GM18511 (cell line): ENCODE results near the gene FMC1.
"Not testable (repeated sequence)": the region's sequence is repeated elsewhere in the genome, so short reads cannot be mapped to it uniquely, and the experiment has no call there.

Source experiments
- ATAC-seq: cut with Tn5 transposase; IDR thresholded peaks from one replicate; pipeline ENCODE4 v1.9.1; 2021; ENCODE audit warnings: mild to moderate bottlenecking, moderate library complexity; ENCODE audit not compliant: unreplicated experiment

Gene FMC1, protein sequence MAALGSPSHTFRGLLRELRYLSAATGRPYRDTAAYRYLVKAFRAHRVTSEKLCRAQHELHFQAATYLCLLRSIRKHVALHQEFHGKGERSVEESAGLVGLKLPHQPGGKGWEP

DNA sequence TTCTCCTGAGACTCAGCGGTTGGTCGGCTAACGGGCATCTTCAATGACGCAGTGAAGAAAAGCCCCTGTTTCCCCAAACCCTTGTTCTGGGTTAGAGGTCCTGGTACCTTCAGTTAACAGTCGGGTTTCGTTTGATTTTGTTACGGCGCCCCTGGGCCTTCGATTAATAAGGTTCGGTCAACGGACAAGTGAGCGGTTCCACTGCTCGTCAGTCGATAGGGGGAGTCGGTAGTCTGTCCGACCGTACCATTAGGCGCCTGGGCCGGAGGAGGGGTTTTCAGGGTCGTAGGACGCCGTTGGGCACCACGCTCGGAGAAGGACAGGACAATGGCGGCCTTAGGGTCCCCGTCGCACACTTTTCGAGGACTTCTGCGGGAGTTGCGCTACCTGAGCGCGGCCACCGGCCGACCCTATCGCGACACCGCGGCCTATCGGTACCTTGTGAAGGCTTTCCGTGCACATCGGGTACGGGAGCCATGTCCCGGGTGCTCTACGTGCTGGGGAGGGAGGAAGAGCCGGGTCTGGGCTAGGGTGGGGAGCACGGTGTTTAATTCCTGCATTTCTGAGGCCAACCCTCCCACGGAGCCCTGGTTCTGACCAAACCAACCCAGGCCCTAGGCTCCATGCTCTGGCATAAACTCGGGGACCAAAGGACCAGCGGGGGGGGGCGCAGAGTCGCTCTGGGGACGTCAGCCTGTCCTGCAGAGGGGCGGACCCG lies at the start of gene FMC1:
TSS of gene FMC1 (plus strand) at position 280 of the 718 bp plus-strand sequence. CDS start at position 328, 48 bp downstream.
- peak; percentile 66 for ATAC-seq

DNA sequence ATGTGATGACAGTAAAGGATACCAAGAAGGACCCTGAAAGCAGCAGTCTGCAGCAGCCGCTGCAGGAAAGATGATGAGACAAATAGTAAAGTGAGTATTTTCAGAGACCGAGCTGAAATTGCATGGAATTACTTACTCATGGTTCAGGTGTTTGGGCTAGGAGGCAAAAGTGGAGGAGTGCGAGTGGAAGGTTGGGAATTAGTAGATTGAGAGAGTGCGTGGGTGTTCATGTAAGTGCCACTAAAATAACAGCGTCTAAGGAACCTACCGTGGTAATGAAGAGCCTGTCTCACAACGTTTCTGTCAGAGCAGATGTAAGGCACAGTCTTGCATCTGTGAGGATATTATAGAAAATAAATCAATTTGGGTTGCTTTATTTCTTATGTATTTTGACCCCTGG lies 48.3 kb upstream of the FMC1 start:
- ATAC-seq, result no peak

DNA sequence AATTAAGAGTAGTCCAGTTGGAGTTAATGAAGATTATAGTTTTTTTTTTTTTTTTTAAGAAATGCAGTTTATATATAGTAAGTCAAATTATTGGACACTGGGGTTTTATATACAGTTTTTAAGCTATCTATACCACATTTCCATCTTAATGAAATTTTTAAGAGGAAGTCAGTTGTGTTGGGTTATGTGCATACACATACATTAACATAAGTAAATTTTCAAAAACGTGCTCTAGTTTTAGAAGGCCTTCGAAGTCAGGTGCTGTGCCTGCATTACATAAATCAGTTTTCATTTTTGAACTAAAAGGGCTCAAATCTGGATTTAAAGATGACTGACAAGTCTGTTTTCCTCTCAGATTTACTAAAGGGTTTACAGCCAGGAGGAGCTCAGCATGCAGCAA lies 47.6 kb upstream of the FMC1 start:
- no peak for ATAC-seq

DNA sequence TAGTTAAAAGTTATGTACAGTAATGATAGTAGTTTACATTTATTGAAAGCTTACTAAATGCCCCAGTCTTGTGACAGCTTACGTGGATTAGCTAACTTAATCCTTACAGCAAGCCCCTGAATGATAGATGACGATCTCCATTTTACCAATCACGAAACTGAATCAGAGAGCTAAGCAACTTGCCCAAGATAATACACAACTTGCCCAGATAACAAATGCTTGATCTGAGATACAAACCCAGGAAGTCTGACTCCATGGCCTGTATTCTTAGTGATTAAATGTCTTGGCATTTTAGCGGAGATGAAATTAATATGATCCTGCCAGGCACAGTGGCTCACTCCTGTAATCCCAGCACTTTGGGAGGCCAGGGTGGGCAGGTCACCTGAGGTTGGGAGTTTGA lies 46.9 kb upstream of the FMC1 start:
- no peak for ATAC-seq

DNA sequence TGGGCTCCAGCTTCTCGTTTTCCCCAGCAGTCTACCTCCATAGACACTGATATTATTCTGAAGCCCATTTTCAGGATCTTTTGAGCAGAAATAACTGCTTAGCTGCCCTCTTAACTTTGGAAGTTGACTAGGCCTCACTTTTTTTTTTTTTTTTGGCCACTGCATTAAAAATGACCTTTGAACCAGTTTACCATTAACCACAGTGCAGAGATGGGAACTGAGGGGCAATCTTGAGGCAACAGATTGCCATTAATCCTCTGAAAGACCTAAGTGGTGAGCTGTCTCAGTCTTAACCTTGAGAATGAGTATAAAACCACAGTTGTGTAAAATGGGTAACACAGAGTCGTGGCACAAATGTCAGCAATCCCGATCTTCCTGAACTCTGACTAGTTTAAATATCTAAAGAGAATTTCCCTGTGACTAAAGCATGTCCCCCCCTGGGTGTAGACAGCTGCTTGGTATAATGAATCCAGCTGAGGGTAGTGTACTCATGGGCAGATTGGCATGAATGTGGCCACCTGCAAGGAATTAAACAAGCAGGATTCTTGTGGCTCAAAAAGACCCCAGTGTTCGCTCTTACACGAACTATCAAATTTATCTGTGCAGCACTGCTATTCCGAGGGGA lies 46.1 kb upstream of the FMC1 start:
- no peak for ATAC-seq

DNA sequence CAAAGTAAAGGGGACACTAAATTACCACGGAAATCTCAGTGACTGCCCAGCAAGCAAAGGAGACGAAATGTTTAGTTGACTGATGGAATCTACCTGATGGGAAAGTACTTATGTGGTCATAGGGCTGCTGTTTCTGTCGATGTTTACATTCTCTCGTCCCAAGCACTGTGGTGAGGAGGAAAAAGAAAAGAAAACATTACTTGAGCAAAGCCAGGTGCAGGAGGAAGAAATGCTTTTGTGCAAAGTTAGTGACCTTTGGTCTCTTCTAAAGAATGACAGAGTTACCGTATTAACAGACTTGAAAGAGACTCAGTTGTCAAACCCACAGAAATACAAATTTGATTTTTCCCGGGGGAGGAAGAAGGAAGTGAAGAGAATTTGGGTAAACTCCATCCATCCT lies 43.3 kb upstream of the FMC1 start:
- no peak for ATAC-seq

DNA sequence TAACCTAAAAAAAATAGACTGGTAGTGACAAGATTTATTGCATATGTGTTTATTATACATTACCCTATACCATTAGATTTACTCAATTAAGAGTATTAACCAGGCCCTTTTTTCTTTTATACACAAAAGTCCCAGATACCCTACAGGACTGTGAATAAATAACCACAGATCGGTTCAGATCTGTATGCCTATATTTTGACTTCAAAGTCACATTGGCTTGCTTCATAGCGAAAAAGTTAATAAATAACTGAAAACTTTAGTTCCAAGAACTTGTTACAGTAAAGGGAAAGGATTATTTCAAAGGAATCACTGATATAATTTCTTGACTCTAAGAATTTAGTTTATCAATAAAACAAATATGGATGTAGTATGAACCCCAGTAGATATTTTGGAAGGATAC lies 41.8 kb upstream of the FMC1 start:
- ATAC-seq, result no peak

DNA sequence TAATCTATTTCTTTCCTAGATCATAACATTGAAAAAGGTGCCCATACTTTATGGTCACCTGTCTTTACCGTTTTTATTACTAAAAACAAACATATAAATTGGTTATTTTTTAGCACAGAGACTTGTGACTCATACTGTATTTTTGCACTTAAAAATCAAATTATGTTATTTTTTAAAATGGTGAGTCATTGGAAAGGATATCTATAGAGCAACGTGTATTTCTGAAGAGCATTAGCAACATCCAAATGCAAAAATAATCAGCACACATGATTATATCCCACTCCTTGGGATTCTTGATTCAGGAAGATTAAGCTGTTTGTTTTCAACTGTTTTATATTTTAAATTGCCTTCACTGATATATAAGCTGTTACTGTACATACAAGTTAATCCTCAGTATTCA lies 40.7 kb upstream of the FMC1 start:
- ATAC-seq, result no peak

DNA sequence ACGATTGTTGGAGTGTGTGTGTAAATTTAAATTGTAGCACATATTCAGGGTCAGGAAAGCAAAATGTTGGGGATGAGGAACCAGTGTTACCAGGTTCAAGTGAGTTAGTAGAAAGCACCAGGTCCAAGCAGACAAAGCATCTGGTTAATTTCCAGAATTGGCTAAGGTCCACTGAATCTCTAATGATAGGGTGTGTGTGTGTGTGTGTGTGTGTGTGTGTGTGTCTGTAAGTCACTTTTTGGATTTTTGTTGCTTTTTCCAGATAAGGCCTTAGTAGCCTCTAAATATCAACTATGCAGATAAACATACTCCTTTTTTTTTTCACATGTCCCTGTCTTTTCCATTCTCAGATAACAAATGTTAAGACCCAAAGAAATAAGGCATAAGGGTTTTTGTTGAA lies 36.6 kb upstream of the FMC1 start:
- ATAC-seq, result no peak

DNA sequence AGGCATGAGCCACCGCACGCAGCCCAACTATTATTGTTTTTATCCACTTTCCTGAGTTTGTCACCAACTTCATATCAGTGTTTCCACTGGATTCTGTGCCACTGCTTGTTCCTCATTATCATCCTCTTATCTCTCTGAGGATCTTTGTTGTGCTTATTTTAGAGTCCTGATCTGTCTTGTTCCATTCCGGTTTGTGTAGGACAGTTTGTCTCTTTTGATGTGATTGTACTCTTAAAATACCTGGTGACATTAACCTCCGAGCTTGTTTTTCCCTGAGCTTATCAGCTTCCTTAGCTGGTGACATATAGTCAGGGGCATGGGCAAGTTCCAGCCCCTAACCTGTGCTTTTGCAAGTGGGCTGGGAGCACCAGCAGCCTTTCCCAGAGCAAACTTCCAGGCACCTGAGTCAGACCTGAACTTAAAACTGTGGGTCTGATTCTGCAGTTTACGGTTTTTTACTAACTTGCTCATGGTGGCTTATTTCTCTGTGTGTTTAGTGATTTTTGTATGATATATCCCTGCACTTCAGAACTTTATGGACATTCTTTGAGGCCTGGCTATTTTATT lies 23.1 kb upstream of the FMC1 start:
- no peak for ATAC-seq

DNA sequence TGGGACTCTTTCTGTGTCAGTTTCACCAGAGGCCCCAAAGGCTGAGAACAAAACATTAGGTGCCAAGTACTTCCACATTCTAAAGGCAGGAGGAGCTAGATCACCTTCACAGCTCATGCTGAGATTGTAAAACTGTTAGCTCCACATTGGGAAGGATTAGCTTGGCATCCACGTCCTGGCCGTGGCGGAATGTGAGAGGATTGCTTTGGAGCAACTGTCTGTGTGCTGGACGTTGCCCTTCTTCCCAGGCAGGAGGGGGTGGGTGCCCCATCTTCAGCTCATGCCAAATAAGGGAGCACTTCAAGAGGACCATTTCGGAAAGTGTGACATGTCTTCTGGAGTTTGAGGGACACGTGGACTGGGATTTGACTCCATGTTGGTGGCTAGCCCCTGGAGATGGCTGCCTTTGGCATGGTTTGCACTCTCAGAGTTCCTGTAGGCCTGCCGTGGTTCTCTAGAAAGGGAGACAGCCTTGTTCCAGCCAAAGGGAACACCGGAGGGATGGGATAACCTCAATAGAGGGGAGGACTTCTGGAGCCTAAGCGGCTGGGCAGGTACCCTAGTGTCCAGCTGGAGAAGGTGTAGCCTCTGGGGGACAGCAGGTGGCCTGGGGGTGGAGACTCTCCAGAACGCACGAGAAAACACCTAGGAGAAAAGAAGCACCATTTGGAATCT lies 19.9 kb upstream of the FMC1 start:
- no peak for ATAC-seq

DNA sequence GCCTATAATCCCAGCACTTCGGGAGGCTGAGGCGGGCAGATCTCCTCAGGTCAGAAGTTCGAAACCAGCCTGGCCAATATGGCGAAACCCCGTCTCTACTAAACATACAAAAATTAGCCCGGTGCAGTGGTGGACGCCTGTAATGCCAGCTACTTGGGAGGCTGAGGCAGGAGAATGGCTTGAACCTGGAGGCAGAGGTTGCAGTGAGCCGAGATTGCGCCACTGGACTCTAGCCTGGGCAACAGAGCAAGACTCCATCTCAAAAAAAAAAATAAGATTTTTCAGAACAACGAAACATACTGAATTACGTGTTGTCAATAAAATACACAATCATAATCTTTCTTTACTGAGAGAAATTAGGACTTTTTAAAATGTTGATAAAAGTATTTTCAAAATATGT lies 16.4 kb upstream of the FMC1 start:
- ATAC-seq, result not testable (repeated sequence)

DNA sequence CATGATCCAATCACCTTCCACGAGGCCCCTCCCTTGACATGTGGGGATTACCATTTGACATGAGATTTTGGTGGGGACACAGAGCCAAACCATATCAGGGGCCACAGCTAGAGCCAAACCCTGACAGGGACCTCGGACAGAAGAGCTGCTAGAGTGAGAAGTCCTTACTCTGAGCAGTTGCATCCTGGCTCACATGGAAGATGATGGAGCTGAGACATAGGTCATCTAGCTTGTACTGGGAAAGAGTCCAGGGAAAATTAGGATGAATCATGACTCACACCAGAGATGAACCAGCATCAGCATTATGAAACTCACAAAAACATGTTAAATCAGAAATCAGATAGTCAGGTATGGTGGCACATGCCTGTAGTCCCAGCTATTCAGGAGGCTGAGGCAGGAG lies 12.8 kb upstream of the FMC1 start:
- ATAC-seq, result no peak

DNA sequence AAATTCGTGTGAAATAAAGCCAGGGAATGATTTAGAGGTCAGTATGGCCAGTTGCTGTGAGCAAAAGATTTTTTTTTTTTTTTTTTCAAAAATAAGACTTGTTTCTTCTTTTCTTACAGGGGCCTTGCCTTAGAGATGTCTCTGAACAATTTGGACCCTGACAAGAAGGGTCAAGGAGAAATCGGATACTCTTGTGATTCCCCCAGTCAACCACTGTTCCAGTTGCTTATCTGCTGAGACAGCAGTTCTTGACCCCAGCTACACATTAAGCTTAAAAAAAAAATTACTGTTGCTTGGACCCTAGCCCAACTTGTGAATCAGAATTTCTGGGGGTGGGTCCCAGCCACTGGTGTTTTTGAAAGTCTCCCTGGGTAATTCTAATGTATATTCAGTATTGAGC lies 12.0 kb upstream of the FMC1 start:
- no peak for ATAC-seq

DNA sequence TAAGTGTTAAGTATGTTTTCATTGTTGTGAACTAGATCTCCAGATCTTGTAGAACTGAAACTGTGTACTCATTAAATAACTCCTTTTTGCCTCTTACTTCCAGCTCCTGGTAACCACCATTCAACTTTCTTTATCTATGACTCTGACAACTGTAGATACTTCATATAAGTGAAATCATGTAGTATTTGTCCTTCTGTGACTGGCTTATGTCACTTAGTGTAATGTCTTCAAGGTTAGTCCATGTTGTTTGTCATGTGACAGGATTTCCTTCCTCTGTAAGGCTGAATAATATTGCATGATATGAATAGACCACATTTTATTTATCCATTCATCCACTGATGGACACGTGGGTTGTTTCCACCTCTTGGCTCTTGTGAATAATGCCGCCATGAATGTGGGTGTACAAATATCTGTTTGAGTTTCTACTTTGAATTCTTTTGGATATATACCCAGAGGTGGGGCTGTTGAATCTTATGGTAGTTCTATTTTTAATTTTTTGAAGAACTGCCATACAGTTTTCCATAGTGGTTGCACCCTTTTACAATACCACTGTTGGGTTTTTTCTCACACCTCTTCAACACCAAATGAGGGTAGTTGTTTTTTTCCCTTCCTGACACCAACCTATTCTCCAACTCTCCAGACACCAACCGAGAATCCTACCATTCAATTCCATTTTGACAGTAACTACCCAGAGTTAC lies 10.7 kb upstream of the FMC1 start:
- no peak for ATAC-seq

DNA sequence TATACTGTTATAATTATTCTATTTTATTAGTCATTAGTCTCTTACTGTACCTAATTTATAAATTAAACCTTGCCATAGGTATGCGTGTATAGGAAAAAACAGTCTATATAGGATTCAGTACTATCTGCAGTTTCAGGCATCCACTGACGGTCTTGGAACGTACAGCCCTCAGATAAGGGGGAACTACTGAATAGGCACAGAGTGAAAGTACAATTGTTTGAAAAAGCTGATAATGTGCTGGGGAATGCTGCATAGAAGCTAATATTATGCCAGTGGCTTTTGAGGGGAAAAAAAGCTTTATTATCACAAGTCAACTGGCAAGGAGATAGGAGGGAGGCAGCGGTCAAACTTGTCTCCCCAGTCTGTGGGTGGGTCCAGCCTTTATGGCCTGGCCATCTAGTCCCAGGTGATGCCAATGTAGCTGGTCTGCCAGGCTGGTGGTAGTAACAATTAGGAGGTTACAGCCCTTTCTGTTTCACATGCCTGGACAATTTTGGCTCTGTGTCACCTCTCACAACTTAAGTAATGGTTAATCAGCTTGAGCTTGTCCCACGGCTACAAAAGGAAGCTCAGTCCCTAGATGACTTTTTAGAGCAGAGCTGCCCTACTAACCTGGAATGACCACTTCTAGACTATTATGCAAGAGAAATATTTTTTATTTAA lies 8.3 kb upstream of the FMC1 start:
- no peak for ATAC-seq

DNA sequence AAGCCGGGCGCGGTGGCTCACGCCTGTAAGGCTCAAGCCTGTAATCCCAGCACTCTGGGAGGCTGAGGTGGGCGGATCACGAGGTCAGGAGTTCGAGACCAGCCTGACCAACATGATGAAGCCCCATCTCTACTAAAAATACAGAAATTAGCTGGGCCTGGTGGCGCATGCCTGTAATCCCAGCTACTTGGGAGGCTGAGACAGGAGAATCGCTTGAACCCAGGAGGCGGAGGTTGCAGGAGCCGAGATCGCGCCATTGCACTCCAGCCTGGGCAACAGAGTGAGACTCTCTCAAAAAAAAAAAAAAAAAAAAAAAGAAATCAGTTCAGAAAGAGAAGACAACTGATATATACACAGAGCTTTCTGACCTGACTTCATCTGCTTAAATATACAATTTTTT lies 7.7 kb upstream of the FMC1 start:
- ATAC-seq, result not testable (repeated sequence)

DNA sequence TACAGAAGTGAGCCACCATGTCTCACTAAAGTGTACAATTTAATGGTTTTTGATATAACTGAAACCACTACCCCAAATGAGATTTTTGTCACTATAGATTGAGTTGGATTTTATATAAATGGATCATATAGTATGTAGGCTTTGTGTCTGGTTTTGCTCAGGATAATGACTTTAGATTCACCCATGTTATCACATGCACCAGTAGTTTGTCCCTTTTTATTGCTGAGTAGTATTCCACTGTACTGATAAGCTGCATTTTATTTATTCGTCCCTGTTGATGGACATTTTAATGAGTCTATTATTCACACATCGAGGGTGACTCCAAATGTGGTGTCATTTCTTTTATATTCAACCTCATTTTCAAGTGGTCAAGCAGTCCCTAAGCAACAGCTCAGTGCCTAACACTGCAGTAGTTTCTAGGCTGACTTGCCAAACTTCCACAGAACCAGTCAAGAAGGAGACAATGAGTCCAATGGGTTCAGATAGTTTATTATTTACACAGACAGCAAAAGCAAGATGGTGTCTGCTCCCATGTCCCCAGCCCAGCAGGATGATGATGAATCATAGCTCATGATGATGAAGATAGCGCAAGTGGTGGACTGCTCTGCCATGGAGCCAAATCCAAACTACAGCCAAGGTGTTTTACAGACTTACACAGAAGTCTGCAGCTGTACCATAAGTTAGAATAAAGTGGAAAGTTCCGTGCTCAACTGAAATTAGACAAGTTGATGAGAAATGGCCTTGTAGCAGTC lies 6.6 kb upstream of the FMC1 start:
- ATAC-seq, result no peak

DNA sequence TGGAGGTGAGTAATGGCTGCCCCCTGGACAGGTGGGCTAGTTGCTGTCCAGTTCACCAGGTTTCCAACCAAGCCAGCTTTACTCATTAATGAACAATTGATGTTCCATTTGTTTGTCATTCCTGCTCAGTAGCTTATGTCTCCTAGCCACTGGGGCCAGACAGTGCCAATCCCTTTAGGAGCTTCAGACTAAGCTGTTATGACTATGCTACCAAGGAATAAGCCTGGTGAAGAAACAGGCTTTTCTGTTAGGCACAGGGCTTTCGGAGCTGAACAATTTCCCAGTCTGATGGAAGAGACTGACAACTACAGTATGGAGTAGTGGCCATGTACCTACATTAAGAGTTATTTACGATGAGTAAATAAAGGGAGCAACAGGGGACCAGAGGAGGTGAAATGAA lies 2.1 kb upstream of the FMC1 start:
- ATAC-seq, result no peak

DNA sequence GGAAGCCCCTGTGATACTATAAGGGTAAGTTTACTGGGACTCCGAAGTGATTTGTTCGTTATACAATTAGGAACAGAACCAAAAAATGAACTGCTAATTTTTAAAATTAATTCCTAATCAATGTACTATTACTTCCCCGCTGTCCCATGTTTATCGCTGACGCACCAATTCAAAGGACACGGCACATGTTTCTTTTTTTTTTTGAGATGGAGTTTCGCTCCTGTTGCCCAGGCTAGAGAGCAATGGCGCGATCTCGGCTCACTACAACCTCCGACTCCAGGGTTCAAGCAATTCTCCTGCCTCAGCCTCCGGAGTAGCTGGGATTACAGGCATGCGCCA lies 1.5 kb upstream of the FMC1 start:
- no peak for ATAC-seq
